Measurements from ENCODE around the gene ZXDC. TPM values are rescaled to one million over a fixed set of nuclear protein-coding genes. Genes with fewer than 3 reads are reported as not detected.

The ZXDC gene
- polyA plus RNA-seq, 1 donor: 43.0 TPM

- DNase-seq: no peak
Observed at GRCh38 chr3:126512916-126513650, 37.4 kb upstream of the ZXDC start.

GRCh38 chr3:126512026-126512425 lies 36.3 kb upstream of the ZXDC start:
- DNase-seq: no peak

GRCh38 chr3:126511291-126511690 lies 35.6 kb upstream of the ZXDC start:
- DNase-seq: no peak

GRCh38 chr3:126510308-126510910 lies 34.7 kb upstream of the ZXDC start:
- DNase-seq: no peak

GRCh38 chr3:126509597-126510307 lies 34.1 kb upstream of the ZXDC start:
- DNase-seq: no peak

GRCh38 chr3:126508564-126508964 lies 32.9 kb upstream of the ZXDC start:
- DNase-seq: no peak

DNA sequence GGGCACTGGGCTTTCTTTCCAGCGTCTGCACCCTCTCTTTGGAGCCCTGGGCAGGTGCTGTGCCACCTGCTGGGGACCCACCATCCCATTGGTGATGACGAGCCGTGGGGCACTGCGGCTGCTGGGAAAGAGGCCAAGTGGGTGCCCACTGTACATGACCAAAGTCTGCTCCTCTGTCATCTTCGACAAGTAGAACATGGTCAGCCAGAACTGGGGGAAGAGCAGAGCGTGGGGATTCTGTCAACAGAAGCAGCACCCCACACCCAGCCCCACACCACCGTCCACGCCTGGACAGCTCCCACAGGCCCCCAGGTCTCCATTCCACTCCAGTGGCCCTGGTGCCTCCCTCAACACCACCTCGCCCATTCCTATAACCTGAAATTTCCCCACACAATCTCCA lies 32.2 kb upstream of the ZXDC start:
- DNase-seq: no peak

GRCh38 chr3:126503701-126504100 lies 28.0 kb upstream of the ZXDC start:
- no peak for DNase-seq

- DNase-seq: no peak
Observed at GRCh38 chr3:126502656-126503055, 27.0 kb upstream of the ZXDC start.

GRCh38 chr3:126501736-126502135 lies 26.0 kb upstream of the ZXDC start:
- no peak for DNase-seq

- no peak for DNase-seq
Observed at GRCh38 chr3:126501054-126501453, 25.4 kb upstream of the ZXDC start.

GRCh38 chr3:126500016-126500415 lies 24.3 kb upstream of the ZXDC start:
- DNase-seq: no peak

GRCh38 chr3:126499401-126499800 lies 23.7 kb upstream of the ZXDC start:
- no peak for DNase-seq

GRCh38 chr3:126498929-126499328 lies 23.2 kb upstream of the ZXDC start:
- no peak for DNase-seq

DNA sequence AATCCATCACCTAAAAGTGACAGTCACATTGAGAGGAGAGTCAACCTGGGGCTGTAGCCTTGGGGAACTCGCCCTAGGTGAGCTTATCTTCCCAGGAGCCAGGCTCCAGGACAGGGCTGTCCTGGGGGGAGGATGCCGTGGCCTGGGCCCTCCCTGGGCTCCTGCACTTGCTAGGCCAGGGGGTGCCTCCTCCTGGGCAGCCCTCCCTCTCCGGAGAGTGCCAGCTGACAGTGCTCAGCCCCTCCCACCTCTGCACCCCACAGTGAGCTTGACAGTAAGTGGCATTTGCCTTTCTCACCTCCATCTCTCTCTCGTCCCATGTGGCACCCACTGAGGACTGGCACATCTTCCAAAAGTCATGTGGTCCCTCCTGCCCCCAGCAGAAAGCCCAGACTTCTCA lies 22.8 kb upstream of the ZXDC start:
- DNase-seq: no peak

- DNase-seq: no peak
Observed at GRCh38 chr3:126497956-126498355, 22.3 kb upstream of the ZXDC start.

DNA sequence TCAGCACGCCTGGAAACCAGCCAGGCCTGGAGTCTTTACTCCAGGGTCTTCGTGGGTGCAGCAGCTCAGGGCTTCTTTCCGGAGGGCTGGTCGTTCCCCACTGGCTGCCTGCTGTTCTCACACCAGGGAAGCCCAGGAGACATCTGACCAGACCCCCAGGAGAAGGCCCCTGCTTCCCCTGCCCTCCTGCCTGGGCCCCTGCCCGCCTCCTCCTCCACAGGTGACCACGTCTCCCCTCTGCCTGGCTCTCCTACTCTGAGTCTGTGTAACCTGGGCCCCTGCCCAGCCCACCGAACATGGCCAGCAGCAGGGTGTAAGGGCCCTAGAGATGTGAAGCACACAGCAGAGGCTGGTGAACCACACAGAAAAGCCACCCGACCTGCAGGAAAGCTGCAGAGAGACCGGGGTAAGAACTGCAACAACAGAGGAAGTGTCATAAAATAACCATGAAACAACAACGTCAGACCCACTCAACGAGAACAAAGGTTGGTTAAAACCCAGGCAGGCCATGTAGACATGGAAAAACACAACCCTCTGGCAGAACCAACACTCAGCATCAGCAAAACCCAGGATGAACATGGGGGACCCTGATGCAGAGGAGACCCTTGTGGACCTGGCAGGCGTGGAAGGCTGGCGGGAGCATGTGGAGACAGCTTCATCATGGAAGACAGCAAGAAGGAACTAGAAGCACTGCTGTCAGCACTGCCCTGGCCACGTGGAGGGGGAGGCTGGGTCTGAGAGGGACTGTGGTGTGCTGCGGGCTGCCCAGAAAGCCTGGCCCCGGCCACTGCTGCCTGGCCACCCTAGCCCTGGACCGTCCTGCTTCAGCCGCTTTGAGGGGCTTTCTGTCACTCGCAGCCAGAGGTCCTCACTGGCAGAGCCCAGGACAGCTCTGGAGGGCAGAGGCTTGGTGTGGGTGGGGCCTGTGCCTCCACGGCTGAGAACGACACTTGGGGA lies 21.5 kb upstream of the ZXDC start:
- DNase-seq: no peak

DNA sequence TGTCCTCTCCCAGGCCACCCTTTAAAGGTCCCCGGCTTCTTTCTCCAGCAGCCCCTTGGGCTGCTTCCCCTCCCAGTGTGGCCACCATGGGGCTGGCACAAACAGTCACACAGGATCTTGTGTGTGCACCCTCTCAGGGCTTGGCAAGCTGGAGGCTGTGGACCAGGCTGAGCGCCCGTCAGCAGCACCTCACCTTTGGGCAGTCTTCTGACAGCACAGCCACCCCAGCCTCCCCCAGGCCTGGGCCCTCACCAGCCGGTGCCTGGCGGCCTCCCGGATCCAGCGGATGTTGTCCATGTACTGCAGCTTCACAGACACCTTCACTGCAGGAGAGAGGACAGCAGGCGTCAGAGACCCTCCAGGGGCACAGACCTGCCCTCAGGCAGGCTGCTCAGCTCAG lies 20.1 kb upstream of the ZXDC start:
- DNase-seq: no peak

DNA sequence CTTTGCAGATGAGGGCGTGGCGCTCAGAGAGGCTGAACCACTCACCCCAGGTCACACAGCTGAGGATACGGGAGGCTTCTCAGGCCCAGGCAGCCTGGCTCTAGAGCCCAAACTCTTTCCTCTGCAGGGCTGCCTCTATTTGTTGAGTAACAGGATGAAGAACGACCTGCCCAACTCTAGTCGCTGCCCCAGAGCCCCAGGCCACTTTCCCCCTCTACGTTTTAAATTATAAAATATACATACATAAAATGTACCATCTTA lies 19.2 kb upstream of the ZXDC start:
- no peak for DNase-seq

DNA sequence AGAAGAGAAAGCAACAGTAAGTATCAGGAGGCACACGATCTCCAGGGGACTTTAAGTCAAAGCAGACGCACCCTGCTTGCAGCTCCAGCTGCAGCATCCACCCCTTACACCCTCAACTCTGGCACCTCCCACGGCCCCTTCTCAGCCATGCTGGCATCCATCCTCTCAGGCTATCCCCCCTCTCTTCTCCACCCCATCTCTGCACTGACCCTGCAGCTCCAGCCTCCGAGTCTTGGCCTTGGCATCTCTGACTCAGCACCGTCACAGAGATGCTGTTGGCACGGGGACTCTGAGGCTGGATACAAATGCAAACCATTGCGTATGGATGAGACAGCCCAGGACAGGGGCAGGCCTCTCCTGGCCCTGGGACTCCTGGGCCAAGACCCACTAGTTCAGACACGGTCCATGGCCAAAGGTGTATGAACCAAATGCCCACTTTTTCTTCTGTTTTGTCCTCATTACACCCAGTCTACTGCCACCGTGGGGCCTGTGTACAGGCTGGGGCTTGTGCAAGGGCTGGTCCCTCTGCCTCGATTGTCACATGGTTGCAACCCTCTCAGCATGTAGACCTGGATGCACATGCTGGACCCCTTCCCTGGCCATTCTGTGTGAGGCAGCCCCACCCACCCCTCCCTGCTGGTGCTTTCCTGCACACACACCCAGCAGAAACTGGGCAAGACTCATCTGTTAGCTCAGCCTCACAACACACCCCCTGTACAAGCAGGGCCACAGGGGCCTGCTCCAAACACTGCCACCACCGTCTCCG lies 18.7 kb upstream of the ZXDC start:
- no peak for DNase-seq

- no peak for DNase-seq
Observed at GRCh38 chr3:126493739-126494138, 18.0 kb upstream of the ZXDC start.

DNA sequence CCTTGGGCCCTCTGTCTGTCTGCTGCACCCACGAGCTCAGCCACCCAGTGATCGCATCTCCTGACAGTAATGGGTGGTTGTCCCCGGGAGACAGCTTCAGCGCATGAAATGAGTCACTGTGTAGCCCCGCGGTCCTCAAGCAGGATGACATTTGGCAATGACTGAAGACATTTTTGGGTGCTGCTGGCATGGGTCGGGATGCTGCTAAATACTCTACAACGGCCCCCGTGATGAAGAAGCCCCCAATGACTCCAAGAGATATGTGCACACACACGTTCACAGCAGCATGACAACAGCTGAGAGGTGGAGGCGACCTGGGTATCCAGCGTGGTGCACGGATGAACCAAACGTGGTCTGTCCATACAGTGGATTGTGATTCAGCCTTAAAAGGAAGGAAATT lies 17.4 kb upstream of the ZXDC start:
- DNase-seq: no peak
